GM20431 (cell line): ENCODE data around the gene COX6B2.

Experiments used
- in situ Hi-C: fragments of 300-500 bp; cut with MseI, MboI; formaldehyde crosslinking; loops from one replicate; pipeline ENCODE4 v1.15.0; 2020; ENCODE audit warnings: low sequenced_read_pairs; ENCODE audit not compliant: unreplicated experiment

COX6B2 gene

DNA sequence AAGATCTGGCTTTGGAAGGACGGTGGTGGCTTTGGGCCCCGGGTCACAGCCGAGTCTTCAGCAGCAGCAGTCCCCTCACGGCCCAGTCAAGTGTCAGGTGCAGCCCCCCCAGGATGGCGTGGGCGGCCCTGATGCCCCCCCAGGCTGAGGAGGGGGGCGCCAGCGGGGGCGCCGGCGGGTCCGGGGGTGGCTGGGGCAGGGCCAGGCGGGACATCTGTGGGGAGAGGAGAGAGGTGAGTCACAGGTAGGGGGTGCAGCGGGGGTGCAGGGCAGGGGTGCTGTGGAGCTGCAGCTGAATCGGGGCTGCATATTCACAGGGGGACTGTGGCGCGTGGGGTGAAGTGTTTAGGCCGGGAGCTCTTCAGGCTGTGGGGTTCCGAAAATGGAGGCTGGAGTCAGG lies 11.4 kb upstream of the COX6B2 start:
- in situ Hi-C loops = no loop called here

DNA sequence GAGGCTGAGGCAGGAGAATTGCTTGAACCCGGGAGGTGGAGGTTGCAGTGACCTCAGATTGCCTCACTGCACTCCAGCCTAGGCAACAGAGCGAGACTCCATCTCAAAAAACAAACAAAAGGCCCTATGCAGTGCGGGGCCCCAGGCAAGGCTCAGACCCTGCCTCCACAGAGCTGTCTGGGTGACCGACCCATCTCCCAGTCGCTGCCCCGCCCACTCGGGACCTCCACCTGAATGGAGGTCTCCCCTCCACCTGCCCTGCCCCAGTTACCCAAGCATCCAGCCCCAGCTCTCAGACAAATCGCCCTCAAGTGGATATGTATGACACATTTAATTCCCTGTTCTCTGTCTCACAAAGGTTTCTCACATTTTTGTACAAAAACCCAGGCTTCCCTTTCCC lies 10.7 kb upstream of the COX6B2 start:
- in situ Hi-C loops = no loop called here

DNA sequence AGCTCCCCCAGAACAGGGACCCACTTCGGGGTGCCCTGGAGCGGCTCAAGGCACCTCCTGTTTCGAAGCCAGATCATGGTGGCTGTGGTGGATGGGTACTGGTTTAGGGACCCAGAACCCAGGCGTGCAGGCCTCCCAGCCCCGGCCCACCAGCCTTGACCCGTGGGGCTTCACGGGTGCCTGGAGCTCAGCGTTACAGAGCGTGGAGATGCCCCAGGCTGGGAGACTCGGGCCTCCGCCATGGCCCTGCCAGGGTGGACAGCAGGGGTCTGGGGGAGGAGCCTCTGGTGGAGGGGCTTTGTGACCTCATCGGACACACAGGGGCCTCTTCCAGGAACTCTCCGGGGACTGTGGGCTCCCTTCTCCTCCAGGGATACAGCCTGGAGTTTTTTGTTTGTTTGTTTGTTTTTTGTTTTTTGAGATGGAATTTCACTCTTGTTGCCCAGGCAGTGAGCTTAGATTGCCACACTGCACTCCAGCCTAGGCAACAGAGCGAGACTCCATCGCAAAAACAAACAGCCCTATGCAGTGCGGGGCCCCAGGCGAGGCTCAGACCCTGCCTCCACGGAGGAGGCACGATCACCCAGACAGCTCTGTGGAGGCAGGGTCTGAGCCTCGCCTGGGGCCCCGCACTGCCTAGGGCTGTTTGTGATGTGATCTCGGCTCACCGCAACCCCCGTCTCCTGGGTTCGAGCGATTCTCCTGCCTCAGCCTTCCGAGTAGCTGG lies 8.6 kb upstream of the COX6B2 start, which contains the start of gene GARIN5B:
Gene GARIN5B, minus strand, starts transcription at position 271 of the 727 bp plus-strand sequence. Its CDS starts 194 bp downstream, at position 77.
- in situ Hi-C loops = no loop called here

DNA sequence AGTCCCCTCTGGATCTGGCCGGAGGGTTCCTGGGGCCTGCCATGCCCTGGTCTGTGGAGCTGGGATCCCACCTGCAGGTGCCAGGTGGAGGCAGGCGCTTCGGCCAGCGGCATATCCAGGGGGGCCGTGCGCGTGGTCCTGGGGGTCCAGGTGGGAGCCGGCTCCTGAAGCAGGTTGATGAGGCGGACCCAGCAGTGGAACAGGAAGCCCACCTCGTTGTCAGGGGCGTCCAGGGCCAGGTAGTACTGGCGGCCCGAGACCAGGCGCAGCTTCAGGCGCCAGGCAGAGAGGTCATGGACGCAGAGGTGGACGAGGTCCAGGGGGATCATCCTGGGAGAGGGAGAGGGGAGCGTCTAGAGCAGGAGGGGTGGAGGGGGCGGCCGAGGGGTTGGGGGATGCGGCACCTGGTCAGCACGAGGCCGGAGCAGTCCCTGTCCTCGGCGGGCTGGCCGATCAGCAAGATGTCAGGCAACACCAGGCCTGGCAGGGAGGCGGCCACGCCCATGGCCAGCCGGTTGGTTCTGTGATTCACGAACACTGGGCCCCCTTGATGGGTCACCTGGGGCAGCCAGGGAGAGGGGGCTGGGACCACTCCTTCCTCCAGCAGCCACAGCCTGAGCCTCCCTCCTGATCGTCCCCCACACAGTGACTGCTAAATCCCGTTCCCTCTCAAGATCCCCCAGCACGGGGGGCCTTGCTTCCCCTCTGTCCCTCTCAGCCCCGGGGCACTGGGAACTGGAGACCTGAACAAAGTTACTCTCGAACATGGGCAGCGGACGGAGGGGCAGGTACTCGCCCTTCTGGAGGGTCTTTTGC lies 7.9 kb upstream of the COX6B2 start:
- in situ Hi-C loops = no loop called here

DNA sequence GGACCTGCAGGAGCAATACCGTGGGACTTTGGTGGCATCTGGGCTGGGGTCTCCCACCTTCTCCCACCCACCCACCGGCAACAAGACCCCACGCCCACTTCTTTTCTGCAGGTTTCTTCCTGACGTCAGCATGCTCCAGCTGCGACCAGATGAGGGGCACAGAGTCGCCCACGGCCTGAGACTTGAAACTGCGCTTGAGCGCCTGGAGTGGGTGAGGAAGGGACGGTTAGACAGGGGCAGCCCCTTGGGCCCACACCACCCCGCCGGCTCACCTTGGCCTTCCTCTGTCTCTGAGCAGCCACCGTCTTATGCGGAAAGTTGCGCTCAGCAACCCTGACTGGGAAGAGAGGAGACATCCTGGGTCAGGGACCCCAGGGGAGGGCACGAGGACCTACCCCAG lies 6.4 kb upstream of the COX6B2 start:
- in situ Hi-C loops = no loop called here

DNA sequence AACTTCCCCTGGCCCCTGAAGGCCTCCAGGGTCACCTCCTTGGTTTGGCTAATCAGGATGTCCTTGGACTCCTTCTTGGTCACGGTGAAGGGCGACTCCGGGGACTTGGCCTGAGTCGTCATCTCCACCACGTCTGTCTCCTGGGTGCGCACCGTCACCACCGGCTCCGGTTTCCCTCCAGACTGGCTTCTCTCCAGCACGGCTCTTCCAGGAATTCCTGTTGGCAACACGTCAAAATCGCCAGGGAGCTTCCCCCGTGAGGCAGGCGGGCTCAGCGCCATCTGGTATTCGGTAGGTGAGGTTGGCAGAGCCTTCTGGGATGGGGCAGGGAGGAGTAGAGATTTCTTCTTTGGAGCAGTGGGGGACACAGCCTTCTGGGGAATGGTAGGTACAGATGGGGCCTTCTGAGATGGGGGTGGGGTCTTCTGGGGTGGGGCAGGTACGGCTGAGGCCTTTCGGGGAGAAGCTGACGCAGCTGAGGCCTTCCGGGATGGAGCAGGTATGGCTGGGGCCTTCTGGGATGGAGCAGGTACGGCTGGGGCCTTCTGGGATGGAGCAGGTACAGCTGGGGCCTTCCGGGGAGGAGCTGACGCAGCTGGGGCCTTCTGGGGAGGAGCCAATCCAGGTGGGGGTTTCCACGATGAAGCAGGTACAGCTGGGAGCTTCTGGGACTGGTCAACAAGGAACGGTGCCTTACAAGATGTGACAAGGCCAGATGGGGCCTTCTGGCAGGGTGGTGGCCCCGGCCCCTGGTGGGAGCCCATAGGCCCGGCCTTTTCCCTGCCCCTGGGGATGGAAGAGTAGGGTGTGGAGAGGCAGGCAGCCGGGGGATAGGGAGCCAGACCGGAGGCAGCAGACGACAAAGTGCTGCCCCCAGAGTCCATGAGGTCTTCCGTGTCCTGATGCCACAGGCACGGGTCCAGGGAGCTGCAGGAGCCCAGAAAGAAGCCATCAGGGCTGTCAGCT lies 4.7 kb upstream of the COX6B2 start:
- in situ Hi-C loops = no loop called here

DNA sequence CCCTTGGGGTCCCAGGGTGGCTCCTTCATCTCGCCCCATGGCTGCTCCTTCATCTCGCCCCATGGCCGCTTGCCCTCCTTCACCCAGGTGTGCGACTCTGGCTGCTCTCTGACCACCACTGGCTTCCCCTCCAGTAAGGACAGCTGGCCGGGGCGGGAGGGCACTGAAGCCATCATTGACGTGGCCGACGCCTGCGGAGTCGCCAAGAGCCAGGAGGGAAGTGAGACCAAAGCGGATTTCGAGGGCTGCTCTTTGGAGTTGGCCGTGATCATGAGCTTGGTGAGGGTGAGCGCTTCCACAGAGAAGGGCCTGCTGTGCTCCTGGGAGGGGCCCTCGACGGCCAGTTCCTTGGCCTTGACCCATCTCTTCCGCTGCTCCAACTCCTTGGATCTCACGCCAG lies 4.0 kb upstream of the COX6B2 start:
- in situ Hi-C loops = no loop called here

DNA sequence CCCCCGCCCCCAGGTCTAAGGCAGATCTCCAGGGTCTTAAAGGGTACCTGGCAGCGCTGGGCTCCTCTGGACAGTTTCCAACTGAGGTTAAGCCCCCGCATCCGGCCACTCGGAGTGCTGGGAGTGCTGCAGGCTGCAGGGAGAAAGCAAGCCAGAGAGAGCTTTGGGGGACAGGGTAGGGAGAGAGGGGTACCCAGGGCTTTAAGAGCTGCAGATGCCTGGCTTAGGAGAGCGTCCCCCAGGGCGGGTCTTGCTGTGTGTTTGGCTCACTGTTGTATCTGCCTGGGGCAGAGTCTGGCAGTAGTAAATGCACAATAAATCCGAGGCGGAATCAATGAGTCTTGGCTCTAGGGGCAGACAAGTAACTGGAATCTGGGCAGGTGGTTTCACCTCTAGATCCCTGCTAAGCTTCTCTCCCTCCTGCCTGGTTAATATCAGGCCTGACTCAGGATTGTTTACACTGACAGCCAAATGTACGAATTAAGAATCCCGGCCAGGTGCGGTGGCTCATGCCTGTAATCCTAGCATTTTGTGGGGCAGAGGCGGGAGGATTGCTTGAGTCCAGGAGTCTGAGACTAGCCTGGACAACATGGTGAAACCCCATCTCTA lies 798 bp upstream of the COX6B2 start:
- in situ Hi-C loops = no loop called here

DNA sequence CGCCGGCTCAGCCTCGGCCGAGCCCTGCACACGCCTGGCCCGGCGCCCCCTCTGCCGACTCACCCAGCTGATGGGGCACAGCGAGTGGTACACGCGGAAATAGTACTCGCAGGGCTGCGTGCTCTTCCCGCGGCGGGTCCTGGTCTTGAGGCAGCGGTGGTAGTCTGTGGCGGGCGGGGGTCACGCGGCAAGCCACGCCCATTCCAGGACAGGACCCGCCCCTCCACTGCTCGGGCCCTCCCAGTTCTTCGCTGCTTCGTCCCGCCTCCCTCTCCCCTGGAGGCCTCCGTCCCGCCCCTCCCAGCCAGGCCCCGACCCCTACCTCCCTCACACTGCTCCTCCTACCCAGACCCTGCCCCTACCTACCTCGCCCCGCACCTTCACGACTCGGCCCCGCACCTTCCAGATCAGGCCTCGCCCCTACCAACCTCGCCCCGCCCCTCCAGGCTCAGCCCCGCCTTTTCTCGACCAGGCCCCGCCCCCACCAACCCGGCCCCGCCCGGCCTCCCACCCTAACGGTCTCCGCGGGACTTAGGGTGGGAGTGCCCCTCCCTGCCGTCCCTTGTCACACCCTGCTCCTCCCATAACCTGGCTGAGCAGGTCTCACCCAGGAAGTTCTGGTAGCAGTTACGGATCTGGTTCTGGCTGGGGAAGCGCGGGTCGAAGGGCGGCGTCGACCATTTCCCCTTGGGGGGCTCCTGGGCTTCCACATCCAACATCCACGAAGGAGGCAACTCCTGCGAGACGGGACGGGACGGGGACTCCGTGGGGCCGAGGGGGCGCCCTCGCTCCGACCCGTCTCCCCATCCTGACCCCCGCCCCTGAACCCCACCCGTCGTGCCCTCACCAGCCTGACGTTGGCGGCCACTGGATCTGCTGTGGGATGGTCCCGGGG lies 469 bp downstream of the COX6B2 start:
- in situ Hi-C loops = no loop called here

DNA sequence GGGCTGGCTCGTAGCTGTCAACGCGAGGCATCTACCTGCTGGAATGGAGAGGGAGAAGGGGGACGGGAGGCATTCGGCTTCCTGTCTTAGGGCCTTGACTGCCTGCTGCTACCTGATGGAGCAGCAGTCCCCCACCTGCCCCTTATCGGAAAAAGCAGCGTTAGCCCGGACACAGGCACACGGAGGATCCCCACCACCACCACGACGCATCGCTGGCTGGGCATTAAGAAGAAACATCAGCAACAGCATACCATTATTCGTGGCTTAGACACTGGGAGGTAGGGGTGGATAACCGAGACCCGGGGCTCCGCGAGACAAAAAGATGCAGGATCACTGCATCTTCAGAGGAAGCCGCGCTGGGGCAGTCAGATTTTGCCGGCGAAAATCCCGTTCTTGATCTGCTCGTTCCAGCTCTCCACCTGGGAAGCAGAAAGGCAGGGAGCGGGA lies 1.1 kb downstream of the COX6B2 start:
- in situ Hi-C loops = no loop called here

DNA sequence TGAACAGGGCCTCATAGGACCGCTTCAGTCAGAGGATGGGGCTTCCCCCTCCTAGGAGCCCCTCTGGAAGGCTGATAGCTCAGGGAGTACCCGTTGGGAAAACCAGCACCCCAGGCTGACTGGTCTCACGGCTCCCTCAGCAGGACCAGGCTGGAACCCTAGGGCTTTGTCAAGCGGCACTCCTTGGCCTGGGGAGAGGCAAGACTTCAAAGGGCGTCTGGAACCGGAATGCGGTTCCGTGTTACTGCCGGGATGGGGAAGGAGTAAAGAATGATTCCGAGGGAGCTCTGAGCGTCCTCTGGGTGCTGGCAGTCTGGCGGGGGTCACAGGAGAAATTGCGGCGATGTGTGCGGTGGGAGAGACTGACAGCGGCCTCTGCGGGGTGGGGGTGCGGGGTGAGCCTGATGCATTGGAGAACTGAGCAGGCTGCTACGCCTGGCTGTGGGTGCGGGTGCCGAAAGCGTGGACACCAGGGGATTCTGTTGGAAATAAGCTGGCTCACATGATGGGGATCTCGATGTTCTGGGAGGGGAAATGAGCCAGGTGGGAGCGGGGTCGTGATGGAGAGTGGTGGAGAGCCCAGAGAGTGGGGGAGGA lies 1.9 kb downstream of the COX6B2 start:
- in situ Hi-C loops = no loop called here

DNA sequence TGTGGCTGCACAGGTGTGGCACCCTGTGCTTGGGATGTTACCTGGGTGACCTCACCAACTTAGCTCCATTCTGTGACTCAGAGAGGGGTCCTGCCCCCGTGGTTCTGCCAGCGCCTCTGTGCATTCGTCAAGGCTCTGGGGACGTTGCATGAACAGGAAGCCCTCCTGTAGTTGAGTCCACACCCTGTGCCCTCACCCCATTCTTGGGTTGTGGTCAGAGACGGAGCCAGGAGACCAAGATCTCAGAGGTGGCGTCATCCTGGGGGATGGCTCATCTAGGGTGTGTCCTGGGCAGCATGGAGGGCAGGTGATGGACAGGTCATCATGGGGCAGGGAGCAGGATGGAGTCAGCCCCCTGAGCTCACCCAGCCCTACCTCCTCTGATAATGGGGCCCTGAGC lies 2.5 kb downstream of the COX6B2 start:
- in situ Hi-C loops = no loop called here

DNA sequence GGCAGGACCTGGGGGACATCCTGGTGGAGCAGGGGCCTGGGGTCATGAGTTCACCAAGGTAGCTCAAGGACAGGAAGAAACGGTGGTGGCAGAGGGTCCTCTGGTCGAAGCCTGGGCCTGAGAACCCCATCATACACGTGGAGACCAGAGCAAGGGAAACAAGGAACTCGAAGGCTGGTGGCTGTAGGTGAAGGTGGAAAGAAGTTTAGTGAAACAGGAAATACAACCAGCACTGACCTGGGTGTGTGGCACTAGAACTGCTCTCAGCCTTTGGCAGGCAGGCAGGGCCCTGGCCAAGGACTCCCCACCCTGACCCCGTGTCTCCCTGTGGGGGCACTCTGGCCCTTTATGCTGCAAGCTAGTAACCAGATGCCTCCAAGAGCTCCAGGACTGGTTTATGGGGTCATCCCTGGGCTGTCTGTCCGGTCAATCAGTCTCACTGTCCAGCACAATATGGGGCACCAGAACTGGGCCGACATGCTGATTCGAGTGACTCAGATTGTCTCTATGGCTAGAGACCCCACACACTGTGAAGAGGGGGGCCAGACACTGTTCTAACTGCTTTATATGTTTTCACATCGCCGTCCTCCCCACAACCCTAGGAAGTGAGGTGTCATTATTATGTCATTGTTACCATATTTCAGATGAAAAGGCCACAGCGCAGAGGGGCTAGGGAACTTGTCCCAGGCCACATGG lies 3.8 kb downstream of the COX6B2 start:
- in situ Hi-C loops = no loop called here

DNA sequence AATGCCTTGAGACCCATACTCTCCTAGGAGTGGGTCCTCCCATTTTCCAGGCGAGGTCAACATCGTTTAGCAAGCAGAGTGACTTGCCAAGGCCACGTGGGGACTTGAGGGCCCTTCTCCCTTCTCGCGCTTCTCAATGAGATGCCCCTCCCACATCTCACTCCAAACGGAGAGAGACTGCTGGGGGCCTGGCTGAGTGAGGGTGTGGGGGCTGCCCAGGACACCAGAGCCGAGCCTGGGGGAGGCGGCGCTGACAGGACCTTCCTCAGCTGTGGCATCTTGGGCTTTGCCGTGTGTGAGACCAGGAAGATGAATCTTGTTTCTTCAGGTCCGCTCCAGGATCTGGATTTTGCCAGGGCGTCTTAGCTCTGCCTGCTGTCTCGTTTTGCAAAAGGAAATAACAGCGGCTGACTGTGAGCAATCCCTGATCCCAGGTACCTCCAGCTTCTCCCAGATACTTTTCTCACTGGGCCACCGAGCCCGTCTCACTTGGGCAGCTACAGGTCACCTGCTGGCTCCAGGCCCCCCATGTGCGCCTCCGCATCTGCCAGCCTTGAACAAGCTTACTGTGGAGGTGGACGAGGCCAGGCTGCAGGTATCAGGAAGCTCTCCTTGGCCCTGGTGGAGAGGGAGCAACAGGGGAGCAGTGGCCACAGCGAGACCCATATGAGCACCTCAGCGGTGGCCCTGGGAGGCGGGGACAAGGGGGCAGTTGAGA lies 6.0 kb downstream of the COX6B2 start:
- in situ Hi-C loops = no loop called here

DNA sequence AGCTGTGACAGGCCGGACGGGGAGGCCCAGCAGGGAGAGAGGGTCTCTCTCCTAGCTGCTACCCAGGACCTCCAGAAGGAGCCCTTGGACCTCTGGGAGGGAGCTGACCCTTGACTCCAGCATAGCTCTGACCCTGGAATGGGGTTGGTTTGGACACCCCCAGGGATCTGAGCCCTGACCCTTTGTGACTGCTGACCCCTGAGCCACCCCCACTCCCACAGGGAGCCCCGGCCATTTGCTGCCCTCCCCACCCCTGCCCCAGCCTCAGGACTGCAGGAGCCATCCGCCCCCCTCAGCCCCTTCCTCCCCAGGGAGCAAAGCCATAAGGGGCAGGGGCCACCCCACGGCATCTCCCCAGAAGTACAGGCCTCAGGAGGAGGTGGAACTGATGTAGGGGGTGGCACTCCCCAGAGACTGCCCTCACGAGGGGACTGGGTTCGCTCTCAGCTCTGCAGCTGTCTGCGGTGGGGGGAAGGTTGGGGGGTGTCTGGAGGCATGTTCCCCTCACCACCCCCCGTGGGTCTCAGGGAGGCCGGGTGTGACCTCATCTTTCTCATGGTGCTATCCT lies 7.0 kb downstream of the COX6B2 start:
- in situ Hi-C loops = no loop called here

DNA sequence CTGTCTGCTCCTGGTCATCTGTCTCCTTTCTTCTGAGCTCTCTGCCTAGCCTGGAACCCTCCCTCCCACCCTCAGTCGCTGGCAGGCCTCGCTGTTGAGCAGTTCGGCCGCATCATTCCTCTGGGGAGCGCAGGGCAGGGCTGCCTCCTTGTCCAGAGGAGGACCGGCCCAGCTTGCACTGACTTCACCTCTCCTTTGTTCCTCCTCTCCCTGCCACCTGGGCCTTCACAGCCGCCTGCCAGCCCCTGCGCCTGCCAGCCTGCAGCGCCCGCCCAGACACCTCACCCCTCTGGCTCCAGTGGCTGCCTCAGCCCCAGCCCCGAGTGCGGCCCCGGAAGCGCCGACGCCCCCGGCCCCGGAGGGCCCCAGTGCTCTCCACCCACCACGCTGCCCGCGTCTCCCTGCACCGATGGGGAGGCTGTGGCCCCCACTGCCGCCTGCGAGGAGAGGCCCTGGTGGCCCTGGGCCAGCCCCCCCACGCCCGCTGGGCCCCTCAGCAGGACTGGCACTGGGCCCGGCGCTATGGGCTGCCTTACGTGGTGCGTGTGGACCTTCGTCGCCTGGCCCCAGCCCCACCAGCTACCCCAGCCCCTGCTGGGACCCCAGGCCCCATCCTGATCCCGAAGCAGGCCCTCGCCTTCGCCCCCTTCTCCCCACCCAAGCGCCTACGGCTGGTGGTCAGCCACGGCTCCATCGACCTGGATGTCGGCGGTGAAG lies 7.6 kb downstream of the COX6B2 start:
- in situ Hi-C loops = no loop called here
